ENCODE results near the gene FCHO1.
A peak's percentile ranks its signal among the peaks of the same experiment; 100 is the strongest.

Gene FCHO1

GRCh38 chr19:17733127-17733526, 18.1 kb upstream of the FCHO1 start:
- H3K27me3 ChIP-seq (replicated peaks; ENCODE audit: control insufficient read depth, insufficient read depth, low read length, poor library complexity, severe bottlenecking) = no peaks in the 10 kb centered on the region
- no peak overlapping the region for H3K4me3 ChIP-seq (ENCODE audit: insufficient read depth, low read depth, low read length, poor library complexity, severe bottlenecking)
- H3K4me1 ChIP-seq (ENCODE audit: control insufficient read depth, insufficient read depth, low read length, poor library complexity, severe bottlenecking) = no peaks in the 10 kb centered on the region
- DNase-seq = no peak
- no peak overlapping the region for H3K27ac ChIP-seq (ENCODE audit: insufficient read depth, low read length, poor library complexity, severe bottlenecking)
- no peaks in the 10 kb centered on the region for H3K9me3 ChIP-seq (ENCODE audit: control insufficient read depth, low read length)
- H3K36me3 ChIP-seq (ENCODE audit: control insufficient read depth, insufficient read depth, low read length) = peaks cover 47% of the 10 kb centered on the region

- peaks cover 38% of the 10 kb centered on the region for H3K36me3 ChIP-seq (ENCODE audit: control insufficient read depth, insufficient read depth, low read length)
These were observed 17.1 kb upstream of the FCHO1 start for GRCh38 chr19:17734146-17734545.

GRCh38 chr19:17735410-17735809, 15.9 kb upstream of the FCHO1 start:
- no peak for DNase-seq
- peaks cover 36% of the 10 kb centered on the region for H3K36me3 ChIP-seq (ENCODE audit: control insufficient read depth, insufficient read depth, low read length)

More at GRCh38 chr19:17734146-17734545, 17.1 kb upstream of the FCHO1 start:
- no peaks in the 10 kb centered on the region for H3K27me3 ChIP-seq (replicated peaks; ENCODE audit: control insufficient read depth, insufficient read depth, low read length, poor library complexity, severe bottlenecking)
- no peaks in the 10 kb centered on the region for H3K4me1 ChIP-seq (ENCODE audit: control insufficient read depth, insufficient read depth, low read length, poor library complexity, severe bottlenecking)
- no peak overlapping the region for H3K4me3 ChIP-seq (ENCODE audit: insufficient read depth, low read depth, low read length, poor library complexity, severe bottlenecking)
- H3K27ac ChIP-seq (ENCODE audit: insufficient read depth, low read length, poor library complexity, severe bottlenecking) = no peak overlapping the region
- H3K9me3 ChIP-seq (ENCODE audit: control insufficient read depth, low read length) = no peaks in the 10 kb centered on the region
- DNase-seq = no peak

GRCh38 chr19:17737690-17738153, 13.6 kb upstream of the FCHO1 start:
- peaks cover 23% of the 10 kb centered on the region for H3K36me3 ChIP-seq (ENCODE audit: control insufficient read depth, insufficient read depth, low read length)
- no peaks in the 10 kb centered on the region for H3K9me3 ChIP-seq (ENCODE audit: control insufficient read depth, low read length)
- H3K4me1 ChIP-seq (ENCODE audit: control insufficient read depth, insufficient read depth, low read length, poor library complexity, severe bottlenecking) = no peaks in the 10 kb centered on the region
- H3K4me3 ChIP-seq (ENCODE audit: insufficient read depth, low read depth, low read length, poor library complexity, severe bottlenecking) = no peak overlapping the region
- H3K27me3 ChIP-seq (replicated peaks; ENCODE audit: control insufficient read depth, insufficient read depth, low read length, poor library complexity, severe bottlenecking) = no peaks in the 10 kb centered on the region
- no peak overlapping the region for H3K27ac ChIP-seq (ENCODE audit: insufficient read depth, low read length, poor library complexity, severe bottlenecking)
- DNase-seq = no peak

More at GRCh38 chr19:17735410-17735809, 15.9 kb upstream of the FCHO1 start:
- Histone ChIP-seq H3K4me1 (ENCODE audit: control insufficient read depth, insufficient read depth, low read length, poor library complexity, severe bottlenecking) (no peaks in the 10 kb centered on the region), H3K27me3 (replicated peaks; ENCODE audit: control insufficient read depth, insufficient read depth, low read length, poor library complexity, severe bottlenecking) (no peaks in the 10 kb centered on the region), H3K9me3 (ENCODE audit: control insufficient read depth, low read length) (no peaks in the 10 kb centered on the region), H3K27ac (ENCODE audit: insufficient read depth, low read length, poor library complexity, severe bottlenecking) (no peak overlapping the region), H3K4me3 (ENCODE audit: insufficient read depth, low read depth, low read length, poor library complexity, severe bottlenecking) (no peak overlapping the region)

GRCh38 chr19:17739121-17739875, 12.0 kb upstream of the FCHO1 start:
- no peaks in the 10 kb centered on the region for H3K27me3 ChIP-seq (replicated peaks; ENCODE audit: control insufficient read depth, insufficient read depth, low read length, poor library complexity, severe bottlenecking)
- H3K4me1 ChIP-seq (ENCODE audit: control insufficient read depth, insufficient read depth, low read length, poor library complexity, severe bottlenecking) = no peaks in the 10 kb centered on the region
- H3K27ac ChIP-seq (ENCODE audit: insufficient read depth, low read length, poor library complexity, severe bottlenecking) = no peak overlapping the region
- no peak overlapping the region for H3K4me3 ChIP-seq (ENCODE audit: insufficient read depth, low read depth, low read length, poor library complexity, severe bottlenecking)
- H3K36me3 ChIP-seq (ENCODE audit: control insufficient read depth, insufficient read depth, low read length) = peaks cover 8% of the 10 kb centered on the region
- DNase-seq = no peak
- no peaks in the 10 kb centered on the region for H3K9me3 ChIP-seq (ENCODE audit: control insufficient read depth, low read length)

GRCh38 chr19:17741456-17741855, 9.8 kb upstream of the FCHO1 start:
- Histone ChIP-seq H3K27me3 (replicated peaks; ENCODE audit: control insufficient read depth, insufficient read depth, low read length, poor library complexity, severe bottlenecking) (no peaks in the 10 kb centered on the region), H3K4me1 (ENCODE audit: control insufficient read depth, insufficient read depth, low read length, poor library complexity, severe bottlenecking) (no peaks in the 10 kb centered on the region), H3K9me3 (ENCODE audit: control insufficient read depth, low read length) (no peaks in the 10 kb centered on the region), H3K36me3 (ENCODE audit: control insufficient read depth, insufficient read depth, low read length) (no peaks in the 10 kb centered on the region), H3K27ac (ENCODE audit: insufficient read depth, low read length, poor library complexity, severe bottlenecking) (no peak overlapping the region), H3K4me3 (ENCODE audit: insufficient read depth, low read depth, low read length, poor library complexity, severe bottlenecking) (no peak overlapping the region)
- DNase-seq = no peak

- H3K4me3 ChIP-seq (ENCODE audit: insufficient read depth, low read depth, low read length, poor library complexity, severe bottlenecking) = no peak overlapping the region
- peak overlapping the region; percentile 8 for H3K27ac ChIP-seq (ENCODE audit: insufficient read depth, low read length, poor library complexity, severe bottlenecking)
- H3K27me3 ChIP-seq (replicated peaks; ENCODE audit: control insufficient read depth, insufficient read depth, low read length, poor library complexity, severe bottlenecking) = no peaks in the 10 kb centered on the region
- H3K36me3 ChIP-seq (ENCODE audit: control insufficient read depth, insufficient read depth, low read length) = no peaks in the 10 kb centered on the region
- H3K9me3 ChIP-seq (ENCODE audit: control insufficient read depth, low read length) = no peaks in the 10 kb centered on the region
- H3K4me1 ChIP-seq (ENCODE audit: control insufficient read depth, insufficient read depth, low read length, poor library complexity, severe bottlenecking) = peaks cover 12% of the 10 kb centered on the region
- DNase-seq = no peak
These were observed 7.2 kb upstream of the FCHO1 start for GRCh38 chr19:17743874-17744580.

- DNase-seq = peak; percentile 89 to 92 (median 91)
- H3K4me3 ChIP-seq (ENCODE audit: insufficient read depth, low read depth, low read length, poor library complexity, severe bottlenecking) = peak overlapping the region; percentile 77
- no peaks in the 10 kb centered on the region for H3K36me3 ChIP-seq (ENCODE audit: control insufficient read depth, insufficient read depth, low read length)
- peak overlapping the region; percentile 60 for H3K27ac ChIP-seq (ENCODE audit: insufficient read depth, low read length, poor library complexity, severe bottlenecking)
- no peaks in the 10 kb centered on the region for H3K9me3 ChIP-seq (ENCODE audit: control insufficient read depth, low read length)
- peaks cover 33% of the 10 kb centered on the region for H3K4me1 ChIP-seq (ENCODE audit: control insufficient read depth, insufficient read depth, low read length, poor library complexity, severe bottlenecking)
- no peaks in the 10 kb centered on the region for H3K27me3 ChIP-seq (replicated peaks; ENCODE audit: control insufficient read depth, insufficient read depth, low read length, poor library complexity, severe bottlenecking)
These were observed 3.8 kb upstream of the FCHO1 start for GRCh38 chr19:17747205-17748098.

GRCh38 chr19:17748884-17749638, 2.2 kb upstream of the FCHO1 start:
- Histone ChIP-seq H3K9me3 (ENCODE audit: control insufficient read depth, low read length) (no peaks in the 10 kb centered on the region), H3K27ac (ENCODE audit: insufficient read depth, low read length, poor library complexity, severe bottlenecking) (peak overlapping the region; percentile 53), H3K27me3 (replicated peaks; ENCODE audit: control insufficient read depth, insufficient read depth, low read length, poor library complexity, severe bottlenecking) (no peaks in the 10 kb centered on the region), H3K4me1 (ENCODE audit: control insufficient read depth, insufficient read depth, low read length, poor library complexity, severe bottlenecking) (peaks cover 39% of the 10 kb centered on the region), H3K36me3 (ENCODE audit: control insufficient read depth, insufficient read depth, low read length) (peaks cover 2% of the 10 kb centered on the region), H3K4me3 (ENCODE audit: insufficient read depth, low read depth, low read length, poor library complexity, severe bottlenecking) (no peak overlapping the region)
- no peak for DNase-seq
